ENCODE results near the gene RGS6. TPM values are rescaled to one million over a fixed set of nuclear protein-coding genes. Genes with fewer than 3 reads are reported as not detected.

The RGS6 gene
- total RNA-seq, 1 experiment from 2014 or later = not detected

DNA sequence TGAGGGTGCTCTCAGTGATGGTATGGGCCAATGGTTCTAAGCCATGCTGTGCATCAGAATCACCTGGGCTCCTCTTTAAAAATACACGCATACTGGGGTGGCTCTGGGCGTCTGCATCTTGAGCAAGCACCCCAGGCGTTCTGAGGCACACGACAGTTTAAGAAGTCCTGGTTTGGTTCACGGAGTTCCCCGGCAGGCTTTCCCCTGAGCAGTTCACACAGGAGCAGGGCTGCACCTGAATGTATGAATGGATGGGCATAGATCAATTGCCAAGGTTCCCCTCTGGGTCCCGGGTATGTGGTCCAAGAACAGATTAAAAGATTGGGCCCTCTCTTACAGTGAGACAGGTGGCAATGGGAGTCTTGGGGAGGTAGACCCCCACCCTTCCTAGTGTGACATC lies 566.4 kb downstream of the RGS6 start:
- no peak for DNase-seq (ENCODE audit: low read depth)

DNA sequence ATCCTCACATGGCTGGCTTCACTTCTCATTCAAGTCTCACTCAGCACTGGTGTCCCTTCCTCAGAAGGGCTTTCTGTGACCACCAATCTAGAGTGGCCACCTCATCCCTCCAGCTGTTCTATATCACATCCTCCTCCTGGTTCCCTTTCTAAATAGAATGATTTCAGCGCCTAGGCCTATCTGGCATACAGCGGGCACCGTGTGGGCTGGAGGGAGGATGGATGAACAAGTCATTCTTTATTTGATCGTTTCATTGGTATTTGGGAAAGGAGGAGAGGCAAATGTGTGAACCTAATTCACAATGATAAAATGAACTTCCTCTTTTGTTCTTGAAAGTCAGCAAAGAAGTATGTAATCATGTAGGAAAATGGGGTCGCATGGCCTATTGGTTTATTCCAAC lies 567.5 kb downstream of the RGS6 start:
- no peak for DNase-seq (ENCODE audit: low read depth)

GRCh38 chr14:72500234-72500838 lies 568.1 kb downstream of the RGS6 start:
- DNase-seq (ENCODE audit: low read depth) = no peak

GRCh38 chr14:72501439-72501838 lies 569.2 kb downstream of the RGS6 start:
- no peak for DNase-seq (ENCODE audit: low read depth)

- no peak for DNase-seq (ENCODE audit: low read depth)
Observed at GRCh38 chr14:72503271-72503670, 571.0 kb downstream of the RGS6 start.

DNA sequence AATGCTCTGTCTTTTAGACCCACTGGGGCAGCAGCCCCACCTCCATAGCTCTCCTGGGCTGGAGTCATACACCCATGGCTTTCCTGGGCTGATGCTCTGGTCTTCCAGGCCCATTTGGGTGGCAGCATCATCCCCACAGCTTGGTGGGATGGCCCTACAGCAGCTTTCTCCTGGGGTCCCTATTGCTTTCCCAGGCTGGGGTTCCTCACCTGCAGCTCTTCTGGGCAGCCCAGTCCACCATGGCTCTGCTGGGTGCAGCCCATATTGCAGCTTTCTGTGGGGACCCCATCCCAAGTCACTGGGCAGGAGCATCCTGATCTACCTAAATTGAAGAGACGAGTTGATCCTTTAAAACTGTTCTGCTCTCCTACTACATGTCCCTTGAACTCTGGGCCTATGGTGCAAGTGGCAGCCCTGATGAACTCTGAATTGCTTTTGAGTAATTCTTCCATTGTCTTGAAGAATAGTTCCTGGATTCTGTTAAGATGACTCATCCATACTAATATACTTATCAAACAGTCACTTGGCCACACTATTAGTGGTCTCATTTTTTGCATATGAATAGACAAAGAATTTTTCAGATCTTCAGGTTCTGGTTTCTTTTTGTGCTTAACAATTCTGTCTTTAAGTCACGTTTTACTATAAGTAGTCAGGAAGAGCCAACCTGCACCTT lies 571.6 kb downstream of the RGS6 start:
- peak; percentile 40 for DNase-seq (ENCODE audit: low read depth)

- no peak for DNase-seq (ENCODE audit: low read depth)
Observed at GRCh38 chr14:72510566-72510965, 578.3 kb downstream of the RGS6 start.

DNA sequence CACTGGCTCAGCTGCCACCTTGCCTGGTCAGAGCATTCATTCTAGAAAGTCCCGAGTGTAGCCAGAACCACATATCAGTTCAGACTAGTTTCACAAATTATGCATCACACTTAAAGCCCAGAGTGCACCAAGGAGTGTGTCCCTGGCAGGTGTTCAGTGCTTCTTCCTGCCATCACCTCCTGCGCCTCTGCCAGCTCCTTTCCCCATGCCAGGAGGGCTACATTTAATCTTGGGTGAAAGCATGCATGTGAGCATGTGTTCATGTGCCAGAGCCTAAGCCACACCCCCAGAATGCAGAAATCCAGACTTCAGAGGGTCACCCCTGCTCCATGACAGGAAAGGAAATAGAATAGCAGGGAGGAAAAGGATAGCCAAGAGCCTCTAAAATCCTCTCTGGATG lies 580.1 kb downstream of the RGS6 start:
- DNase-seq (ENCODE audit: low read depth) = no peak

DNA sequence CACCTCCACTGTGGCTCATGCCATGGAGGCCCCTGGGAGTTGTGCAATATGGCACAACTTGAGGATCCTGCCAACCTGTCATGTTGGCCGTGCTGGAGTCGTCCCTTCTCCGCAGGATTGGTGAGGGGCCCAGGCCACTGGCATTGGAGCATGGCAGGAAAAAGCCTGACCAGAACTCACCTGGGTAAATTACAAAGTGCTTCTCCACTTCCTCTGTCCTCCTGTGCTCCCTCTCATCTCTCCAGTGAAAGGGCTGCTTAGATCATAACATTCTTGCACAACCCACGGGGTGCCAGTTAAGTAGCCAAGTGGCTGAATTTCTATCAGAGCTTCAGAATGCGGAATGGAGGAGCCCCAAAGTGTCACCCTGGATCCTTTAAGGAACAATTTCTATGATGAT lies 580.7 kb downstream of the RGS6 start:
- no peak for DNase-seq (ENCODE audit: low read depth)

DNA sequence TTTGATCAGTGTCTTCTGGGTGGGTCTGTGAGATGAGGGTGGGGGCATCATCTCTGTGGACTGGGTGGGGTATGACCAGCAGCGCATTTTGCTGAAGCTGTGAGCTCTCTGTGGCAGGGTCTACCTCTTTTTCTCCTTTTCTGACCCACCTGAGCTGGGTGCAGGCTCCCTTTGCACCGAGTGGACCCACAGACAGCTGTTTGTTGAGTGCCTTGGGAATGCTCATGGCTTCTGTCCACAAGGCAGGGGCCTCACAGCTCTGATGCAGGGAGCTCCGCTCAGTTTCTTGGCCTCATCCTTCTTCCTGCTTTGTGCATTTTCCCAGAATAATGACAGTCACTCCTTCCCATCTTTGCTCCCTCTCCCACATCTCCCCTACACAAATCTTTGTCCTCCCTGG lies 581.1 kb downstream of the RGS6 start:
- no peak for DNase-seq (ENCODE audit: low read depth)

DNA sequence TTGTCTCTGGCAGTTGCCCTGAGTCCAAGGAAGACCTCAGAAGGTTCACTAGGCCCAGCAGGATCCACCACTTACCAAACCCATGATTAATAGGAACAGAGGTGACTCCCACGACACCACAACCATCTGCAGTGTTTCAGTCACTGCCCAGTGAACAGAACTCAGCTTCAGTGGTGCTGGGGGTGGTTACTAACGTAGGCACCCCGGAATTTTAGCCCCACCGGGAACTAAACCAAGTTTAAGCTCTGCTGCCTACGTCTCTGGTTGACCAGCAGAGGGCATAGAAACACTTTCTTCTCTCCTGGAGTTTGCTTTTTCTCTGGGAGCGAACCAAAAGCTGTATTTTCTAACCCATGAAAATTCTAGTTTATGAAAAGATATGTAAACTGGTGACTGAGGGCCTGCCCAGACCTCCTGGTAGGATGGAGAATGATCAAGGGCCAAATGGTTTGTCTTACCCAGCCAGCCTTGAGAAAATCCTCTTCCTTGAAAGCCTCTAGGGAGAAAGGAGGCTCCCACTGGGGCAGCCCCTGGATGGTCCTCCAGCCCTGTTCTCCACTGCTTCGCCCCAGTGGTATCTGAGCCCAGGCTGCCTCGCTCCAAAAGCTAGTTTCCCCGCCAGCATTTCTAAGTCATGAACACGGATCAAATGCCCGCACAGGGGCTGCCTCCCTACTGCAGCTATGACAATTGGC lies 581.9 kb downstream of the RGS6 start:
- DNase-seq (ENCODE audit: low read depth) = peak; percentile 39

DNA sequence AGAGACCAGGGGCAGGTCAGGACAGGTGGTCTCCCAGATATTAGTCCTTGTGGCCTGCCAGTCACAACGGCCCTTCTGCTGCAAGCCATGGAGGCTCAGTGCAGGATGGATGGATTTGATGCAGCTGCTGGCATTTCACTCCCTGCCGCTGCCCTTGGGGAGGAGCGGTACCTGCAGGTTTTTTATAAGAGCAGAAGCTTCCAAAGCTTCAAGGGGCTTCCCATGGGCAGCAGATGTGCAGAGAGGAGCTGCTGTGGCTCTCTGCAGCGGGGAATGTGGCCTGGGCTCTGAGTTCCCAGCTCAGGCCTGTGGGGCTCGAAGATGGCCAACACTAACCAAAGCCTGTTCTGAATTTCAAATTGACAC lies 582.4 kb downstream of the RGS6 start:
- DNase-seq (ENCODE audit: low read depth) = no peak

DNA sequence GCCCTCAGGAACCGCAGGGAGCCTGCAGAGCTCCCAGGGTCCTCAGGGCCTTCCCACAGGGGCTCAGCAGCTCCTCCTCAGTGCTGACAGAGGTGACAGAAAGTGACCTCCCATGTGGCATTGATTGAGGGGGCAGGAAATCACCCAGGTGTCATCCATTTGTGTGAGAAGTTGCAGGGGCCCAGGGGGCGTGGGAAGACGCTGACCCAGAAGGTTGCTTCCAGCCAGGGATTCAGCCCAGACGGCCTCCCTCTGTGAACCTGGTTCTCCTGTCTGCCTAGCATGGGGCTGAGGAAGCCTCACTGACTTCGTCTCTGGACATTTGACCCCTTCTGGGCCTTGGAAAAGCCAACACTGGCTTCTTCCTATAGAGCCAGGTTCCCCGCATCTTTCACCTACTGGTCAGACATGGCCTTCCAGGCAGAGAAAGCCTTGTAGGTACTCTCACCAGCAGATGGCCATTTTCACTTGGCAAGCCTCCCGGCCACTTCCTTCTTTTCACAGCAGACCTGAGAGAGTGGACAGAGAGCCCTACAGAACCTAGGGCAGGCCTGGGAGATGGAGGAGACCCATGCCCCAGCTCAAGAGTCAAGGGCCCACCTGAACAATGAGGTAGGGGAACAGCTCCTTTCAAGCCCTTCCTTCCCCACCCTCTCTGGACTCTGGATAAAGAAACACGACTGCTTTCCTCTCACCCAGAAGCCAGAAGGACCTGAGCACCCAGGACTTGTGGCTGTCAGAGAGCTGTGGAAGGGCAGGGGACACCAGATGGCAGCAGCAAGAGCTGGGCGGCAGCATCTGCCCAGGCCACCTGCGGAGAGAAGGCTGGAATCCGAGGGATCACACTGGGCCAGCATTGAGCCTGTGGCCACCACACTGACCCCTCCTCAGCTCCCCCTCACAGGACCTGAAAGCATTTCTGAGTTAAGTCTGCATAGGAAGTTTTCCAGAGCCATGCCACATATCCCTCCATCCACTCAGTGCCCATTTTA lies 583.8 kb downstream of the RGS6 start:
- DNase-seq (ENCODE audit: low read depth) = peak; percentile 59

DNA sequence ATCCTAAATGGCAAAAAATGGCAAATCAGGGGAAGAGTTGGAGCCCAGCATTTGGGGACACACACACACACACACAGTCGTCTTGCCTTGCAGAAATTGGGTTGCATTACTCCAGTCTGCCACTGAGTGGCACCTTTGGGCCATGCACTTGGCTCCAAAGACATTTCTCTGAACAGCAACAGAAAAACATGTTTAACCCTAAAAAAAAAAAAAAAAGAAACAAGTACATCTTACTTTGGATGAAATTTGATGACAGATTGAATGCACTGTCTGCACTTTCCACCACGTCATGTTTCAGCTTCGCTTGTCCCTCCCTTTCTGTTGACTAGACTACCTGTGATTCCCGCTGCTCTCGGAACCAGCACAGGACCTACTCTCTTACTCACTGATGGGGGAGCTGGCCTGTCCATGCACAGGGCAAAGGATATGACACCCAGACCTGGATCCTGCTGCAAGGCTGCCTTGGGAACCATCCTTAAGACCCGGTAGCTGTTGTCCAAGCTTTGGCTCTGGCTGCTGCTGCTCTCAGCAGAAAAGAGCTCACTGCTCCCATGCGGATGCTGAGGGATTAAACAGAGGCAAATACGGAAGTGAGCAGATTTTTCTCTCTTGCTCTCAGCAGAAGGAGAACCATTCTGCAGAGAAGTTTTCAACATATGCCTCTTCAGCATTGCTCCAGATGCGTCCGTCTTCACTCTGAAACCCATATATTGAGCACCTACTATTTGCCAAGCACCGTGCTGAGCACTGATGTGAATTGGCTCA lies 584.9 kb downstream of the RGS6 start:
- peak; percentile 82 for DNase-seq (ENCODE audit: low read depth)

GRCh38 chr14:72517736-72518135 lies 585.5 kb downstream of the RGS6 start:
- no peak for DNase-seq (ENCODE audit: low read depth)

GRCh38 chr14:72518809-72519377 lies 586.7 kb downstream of the RGS6 start:
- DNase-seq (ENCODE audit: low read depth) = no peak

DNA sequence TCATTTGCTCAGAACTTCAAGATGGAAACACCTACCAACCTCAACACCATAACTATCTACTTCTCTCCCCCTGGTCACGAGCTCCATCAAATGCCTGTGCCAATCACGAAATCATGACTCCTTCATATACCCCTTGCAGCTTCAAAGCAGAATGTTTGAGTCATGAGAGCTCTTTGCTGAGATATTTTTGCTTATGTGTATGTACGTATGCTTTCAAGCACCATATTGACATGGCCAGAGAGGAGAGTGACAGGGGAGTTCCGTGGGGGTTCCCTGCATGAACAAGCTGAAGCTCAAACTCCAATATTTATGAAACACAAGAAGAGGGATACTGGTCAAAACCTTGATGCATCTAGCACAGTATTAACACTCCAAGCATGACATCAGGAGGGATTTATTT lies 587.3 kb downstream of the RGS6 start:
- DNase-seq (ENCODE audit: low read depth) = no peak

DNA sequence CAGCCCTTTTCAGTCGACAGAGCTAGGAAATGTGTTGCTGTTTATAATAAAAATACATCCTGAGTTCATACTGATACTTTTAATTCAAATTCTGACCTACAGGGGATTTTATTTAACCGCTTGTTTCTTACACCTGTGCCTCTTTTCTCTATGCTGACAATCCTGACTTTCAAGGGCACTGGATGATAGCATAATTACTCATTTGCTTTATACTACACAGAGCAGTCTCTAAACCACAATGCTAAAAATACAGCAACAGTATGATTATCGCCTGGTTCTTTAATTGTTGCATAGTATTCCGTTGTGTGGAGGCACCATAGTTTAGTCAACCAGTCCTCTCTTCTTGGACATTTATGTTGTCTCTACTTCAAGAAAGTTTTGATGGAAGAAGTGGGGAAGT lies 588.8 kb downstream of the RGS6 start:
- DNase-seq (ENCODE audit: low read depth) = peak; percentile 48

DNA sequence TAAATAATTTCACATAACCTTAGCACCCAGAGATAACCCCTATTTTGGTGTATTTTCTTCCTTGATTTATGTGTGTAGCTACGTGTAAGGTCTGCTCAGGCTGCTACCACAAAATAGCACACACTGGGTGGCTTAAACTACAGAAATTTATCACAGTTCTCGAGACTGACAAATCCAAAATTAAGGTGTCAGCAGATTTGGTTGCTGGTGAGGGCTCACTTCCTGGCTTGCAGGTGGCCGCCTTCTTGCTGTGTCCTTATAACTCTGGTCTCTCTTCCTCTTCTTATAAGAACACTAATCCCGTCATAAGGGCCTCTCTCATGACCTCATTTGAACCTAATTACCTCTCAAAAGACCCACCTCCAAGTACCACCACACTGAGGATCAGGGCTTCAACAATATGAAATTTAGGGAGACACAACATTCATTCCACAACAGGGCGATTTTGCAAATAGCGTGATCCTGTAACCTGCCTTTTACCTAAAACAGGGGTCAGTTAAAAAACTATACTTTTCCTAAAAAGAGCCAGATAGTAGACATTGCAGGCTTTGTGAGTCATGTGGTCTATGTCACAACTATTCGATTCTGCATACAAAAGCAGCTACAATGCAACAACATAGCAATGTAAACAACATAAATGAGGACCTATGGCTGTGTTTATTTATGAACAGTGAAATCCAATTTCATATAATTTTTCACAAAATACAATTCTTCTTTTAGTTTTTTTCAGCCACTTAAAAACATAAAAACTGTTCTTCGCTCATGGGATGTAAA lies 589.9 kb downstream of the RGS6 start:
- DNase-seq (ENCODE audit: low read depth) = no peak

GRCh38 chr14:72522847-72523246 lies 590.6 kb downstream of the RGS6 start:
- no peak for DNase-seq (ENCODE audit: low read depth)

Data from HT1080 (cell line).